Measurements from ENCODE around the gene MYLK4.

DNA sequence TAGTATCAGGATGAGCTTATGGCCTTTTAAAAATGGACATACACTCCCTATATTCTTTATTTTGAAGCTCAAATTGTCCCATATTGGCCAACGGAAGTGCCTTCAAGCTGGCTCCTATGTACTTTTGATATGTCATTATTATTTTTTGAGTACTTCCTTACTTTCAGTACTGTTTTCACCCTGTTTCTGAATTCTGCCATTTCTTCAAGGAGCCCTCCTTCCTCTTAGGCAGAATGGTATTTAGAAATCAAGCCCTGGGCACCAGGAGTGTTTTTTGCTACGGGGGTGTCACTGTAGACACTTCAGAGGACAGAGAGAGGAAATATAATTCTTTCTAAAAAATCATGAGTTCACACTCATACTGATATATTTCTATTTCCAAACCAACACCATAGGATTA lies 5.5 kb upstream of the MYLK4 start:
- TF ChIP-seq, protein P1, sequence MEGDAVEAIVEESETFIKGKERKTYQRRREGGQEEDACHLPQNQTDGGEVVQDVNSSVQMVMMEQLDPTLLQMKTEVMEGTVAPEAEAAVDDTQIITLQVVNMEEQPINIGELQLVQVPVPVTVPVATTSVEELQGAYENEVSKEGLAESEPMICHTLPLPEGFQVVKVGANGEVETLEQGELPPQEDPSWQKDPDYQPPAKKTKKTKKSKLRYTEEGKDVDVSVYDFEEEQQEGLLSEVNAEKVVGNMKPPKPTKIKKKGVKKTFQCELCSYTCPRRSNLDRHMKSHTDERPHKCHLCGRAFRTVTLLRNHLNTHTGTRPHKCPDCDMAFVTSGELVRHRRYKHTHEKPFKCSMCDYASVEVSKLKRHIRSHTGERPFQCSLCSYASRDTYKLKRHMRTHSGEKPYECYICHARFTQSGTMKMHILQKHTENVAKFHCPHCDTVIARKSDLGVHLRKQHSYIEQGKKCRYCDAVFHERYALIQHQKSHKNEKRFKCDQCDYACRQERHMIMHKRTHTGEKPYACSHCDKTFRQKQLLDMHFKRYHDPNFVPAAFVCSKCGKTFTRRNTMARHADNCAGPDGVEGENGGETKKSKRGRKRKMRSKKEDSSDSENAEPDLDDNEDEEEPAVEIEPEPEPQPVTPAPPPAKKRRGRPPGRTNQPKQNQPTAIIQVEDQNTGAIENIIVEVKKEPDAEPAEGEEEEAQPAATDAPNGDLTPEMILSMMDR (IDR thresholded peaks at IDR 0.05; ENCODE audit: low read depth, low read length, missing input control): no peak
- no peak for TF ChIP-seq YY1 (IDR thresholded peaks at IDR 0.05)
- no peak for TF ChIP-seq EGR1 (IDR thresholded peaks at IDR 0.05; ENCODE audit: low read depth in 2 of 2)
- TF ChIP-seq, protein P2, sequence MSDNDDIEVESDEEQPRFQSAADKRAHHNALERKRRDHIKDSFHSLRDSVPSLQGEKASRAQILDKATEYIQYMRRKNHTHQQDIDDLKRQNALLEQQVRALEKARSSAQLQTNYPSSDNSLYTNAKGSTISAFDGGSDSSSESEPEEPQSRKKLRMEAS (IDR thresholded peaks at IDR 0.05): no peak
- TF ChIP-seq, protein P3, sequence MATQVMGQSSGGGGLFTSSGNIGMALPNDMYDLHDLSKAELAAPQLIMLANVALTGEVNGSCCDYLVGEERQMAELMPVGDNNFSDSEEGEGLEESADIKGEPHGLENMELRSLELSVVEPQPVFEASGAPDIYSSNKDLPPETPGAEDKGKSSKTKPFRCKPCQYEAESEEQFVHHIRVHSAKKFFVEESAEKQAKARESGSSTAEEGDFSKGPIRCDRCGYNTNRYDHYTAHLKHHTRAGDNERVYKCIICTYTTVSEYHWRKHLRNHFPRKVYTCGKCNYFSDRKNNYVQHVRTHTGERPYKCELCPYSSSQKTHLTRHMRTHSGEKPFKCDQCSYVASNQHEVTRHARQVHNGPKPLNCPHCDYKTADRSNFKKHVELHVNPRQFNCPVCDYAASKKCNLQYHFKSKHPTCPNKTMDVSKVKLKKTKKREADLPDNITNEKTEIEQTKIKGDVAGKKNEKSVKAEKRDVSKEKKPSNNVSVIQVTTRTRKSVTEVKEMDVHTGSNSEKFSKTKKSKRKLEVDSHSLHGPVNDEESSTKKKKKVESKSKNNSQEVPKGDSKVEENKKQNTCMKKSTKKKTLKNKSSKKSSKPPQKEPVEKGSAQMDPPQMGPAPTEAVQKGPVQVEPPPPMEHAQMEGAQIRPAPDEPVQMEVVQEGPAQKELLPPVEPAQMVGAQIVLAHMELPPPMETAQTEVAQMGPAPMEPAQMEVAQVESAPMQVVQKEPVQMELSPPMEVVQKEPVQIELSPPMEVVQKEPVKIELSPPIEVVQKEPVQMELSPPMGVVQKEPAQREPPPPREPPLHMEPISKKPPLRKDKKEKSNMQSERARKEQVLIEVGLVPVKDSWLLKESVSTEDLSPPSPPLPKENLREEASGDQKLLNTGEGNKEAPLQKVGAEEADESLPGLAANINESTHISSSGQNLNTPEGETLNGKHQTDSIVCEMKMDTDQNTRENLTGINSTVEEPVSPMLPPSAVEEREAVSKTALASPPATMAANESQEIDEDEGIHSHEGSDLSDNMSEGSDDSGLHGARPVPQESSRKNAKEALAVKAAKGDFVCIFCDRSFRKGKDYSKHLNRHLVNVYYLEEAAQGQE (IDR thresholded peaks at IDR 0.05): no peak
- TF ChIP-seq, protein P4, sequence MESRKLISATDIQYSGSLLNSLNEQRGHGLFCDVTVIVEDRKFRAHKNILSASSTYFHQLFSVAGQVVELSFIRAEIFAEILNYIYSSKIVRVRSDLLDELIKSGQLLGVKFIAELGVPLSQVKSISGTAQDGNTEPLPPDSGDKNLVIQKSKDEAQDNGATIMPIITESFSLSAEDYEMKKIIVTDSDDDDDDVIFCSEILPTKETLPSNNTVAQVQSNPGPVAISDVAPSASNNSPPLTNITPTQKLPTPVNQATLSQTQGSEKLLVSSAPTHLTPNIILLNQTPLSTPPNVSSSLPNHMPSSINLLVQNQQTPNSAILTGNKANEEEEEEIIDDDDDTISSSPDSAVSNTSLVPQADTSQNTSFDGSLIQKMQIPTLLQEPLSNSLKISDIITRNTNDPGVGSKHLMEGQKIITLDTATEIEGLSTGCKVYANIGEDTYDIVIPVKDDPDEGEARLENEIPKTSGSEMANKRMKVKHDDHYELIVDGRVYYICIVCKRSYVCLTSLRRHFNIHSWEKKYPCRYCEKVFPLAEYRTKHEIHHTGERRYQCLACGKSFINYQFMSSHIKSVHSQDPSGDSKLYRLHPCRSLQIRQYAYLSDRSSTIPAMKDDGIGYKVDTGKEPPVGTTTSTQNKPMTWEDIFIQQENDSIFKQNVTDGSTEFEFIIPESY (IDR thresholded peaks at IDR 0.05): no peak
- TF ChIP-seq SP1 (IDR thresholded peaks at IDR 0.05): no peak
- TF ChIP-seq TAF1 (conservative IDR thresholded peaks at IDR 0.05): no peak
- no peak for TF ChIP-seq JUND (IDR thresholded peaks at IDR 0.05)
